SK-N-SH (cell line): ENCODE measurements around the gene SDF4. TPM values are rescaled to one million over a fixed set of nuclear protein-coding genes. Genes with fewer than 3 reads are reported as not detected.

Experiments used
- CTCF ChIA-PET: fragments of 300-600, 350-600 bp; formaldehyde crosslinking; extraction: SDS; loops from one replicate; lab custom pipeline; 2021; lab: Yijun Ruan, JAX
- POLR2A ChIA-PET: fragments of 350-600 bp; sonication (Branson Sonifier 250); formaldehyde crosslinking; extraction: SDS; loops from one replicate; lab custom pipeline; 2020; ENCODE audit warnings: antibody characterized with exemption, inconsistent platforms; lab: Yijun Ruan, JAX
- DNase-seq: peaks from one replicate; pipeline ENCODE4 v3.0.0; 2012
- H2AFZ ChIP-seq: fragments of 200-600 bp; sonication (generic); 2 replicates; pipeline ENCODE4 v1.8.1; 2016; ENCODE audit warnings: antibody characterized with exemption, mild to moderate bottlenecking, low read depth
- H3F3A ChIP-seq: fragments of 200-600 bp; sonication (generic); replicated peaks from 2 replicates; pipeline ENCODE3; 2016; ENCODE audit warnings: antibody characterized with exemption, mild to moderate bottlenecking; ENCODE audit not compliant: insufficient read depth
- H3K27ac ChIP-seq, 2 experiments: fragments of 200-500 bp in 1 of 2; fragments of 200-600 bp in 1 of 2; sonication (Bioruptor generic) in 1 of 2; sonication (generic), shearing (Covaris generic) in 1 of 2; 2 replicates each; pipeline versions ENCODE4 v1.5.1 to v1.6.1; 2014 to 2016; ENCODE audit warnings: low read depth in 2 of 2, inconsistent platforms in 1 of 2, low read length in 1 of 2, mild to moderate bottlenecking in 1 of 2, mixed read lengths in 1 of 2
- H3K27me3 ChIP-seq: fragments of 200-600 bp; sonication (generic), shearing (Covaris generic); 2 replicates; pipeline ENCODE4 v1.6.1; 2016; ENCODE audit warnings: mixed run types; ENCODE audit not compliant: insufficient read depth
- H3K36me3 ChIP-seq, 2 experiments: fragments of 200-500 bp in 1 of 2; fragments of 200-600 bp in 1 of 2; sonication (Bioruptor generic) in 1 of 2; sonication (generic) in 1 of 2; replicated peaks in 1 of 2; 2 replicates each; pipeline versions ENCODE3 to v1.5.1; 2014 to 2016; ENCODE audit warnings: low read length in 1 of 2, mild to moderate bottlenecking in 1 of 2; ENCODE audit not compliant: insufficient read depth in 2 of 2, control insufficient read depth in 1 of 2
- H3K4me1 ChIP-seq, 2 experiments: fragments of 200-500 bp in 1 of 2; fragments of 200-600 bp in 1 of 2; sonication (Bioruptor generic) in 1 of 2; sonication (generic), shearing (Covaris generic) in 1 of 2; 2 replicates each; pipeline versions ENCODE4 v1.5.1 to v1.6.1; 2014 to 2016; ENCODE audit warnings: low read depth in 1 of 2, low read length in 1 of 2, mixed run types in 1 of 2; ENCODE audit not compliant: insufficient read depth in 2 of 2, control insufficient read depth in 1 of 2
- H3K4me2 ChIP-seq: fragments of 200-600 bp; sonication (generic), shearing (Covaris generic); 2 replicates; pipeline ENCODE4 v1.6.1; 2017; ENCODE audit warnings: mixed run types
- H3K4me3 ChIP-seq, 2 experiments: fragments of 200-500 bp in 1 of 2; fragments of 200-600 bp in 1 of 2; sonication (Bioruptor generic) in 1 of 2; sonication (generic), shearing (Covaris generic) in 1 of 2; 2 replicates each; pipeline versions ENCODE4 v1.5.1 to v1.8.1; 2014 to 2016; ENCODE audit warnings: low read depth in 2 of 2, inconsistent platforms in 1 of 2, low read length in 1 of 2, mild to moderate bottlenecking in 1 of 2, mixed read lengths in 1 of 2, moderate library complexity in 1 of 2
- H3K79me2 ChIP-seq: fragments of 200-600 bp; sonication (generic); 2 replicates; pipeline ENCODE4 v1.8.1; 2017; ENCODE audit warnings: mild to moderate bottlenecking; ENCODE audit not compliant: insufficient read depth
- H3K9ac ChIP-seq: fragments of 200-600 bp; sonication (generic); 2 replicates; pipeline ENCODE4 v1.6.1; 2017; ENCODE audit warnings: mixed run types
- H3K9me2 ChIP-seq: fragments of 200-600 bp; sonication (generic); 2 replicates; pipeline ENCODE4 v1.6.1; 2017; ENCODE audit warnings: mixed run types
- H3K9me3 ChIP-seq: fragments of 200-600 bp; sonication (generic); 2 replicates; pipeline ENCODE4 v1.6.1; 2017; ENCODE audit warnings: mixed run types, mild to moderate bottlenecking, moderate library complexity
- H4K20me1 ChIP-seq: fragments of 200-600 bp; sonication (generic); 2 replicates; pipeline ENCODE4 v1.6.1; 2017; ENCODE audit warnings: mild to moderate bottlenecking, mixed run types; ENCODE audit not compliant: insufficient read depth
- CHD2 ChIP-seq: fragments of 150-350 bp; IDR thresholded peaks from 2 replicates; pipeline ENCODE4 v1.6.1; 2018; ENCODE audit warnings: low read length; ENCODE audit not compliant: partially characterized antibody
- EP300 ChIP-seq, 2 experiments: IDR thresholded peaks; 2 replicates each; pipeline versions ENCODE4 v1.4.0 to v1.6.1; 2012; ENCODE audit warnings: borderline replicate concordance in 1 of 2, low read depth in 1 of 2, low read length in 1 of 2
- EZH2phosphoT487 ChIP-seq: fragments of 200-600 bp; sonication (generic); IDR thresholded peaks from 2 replicates; pipeline ENCODE4 v1.6.1; 2017; ENCODE audit warnings: low read depth, mixed run types, mild to moderate bottlenecking, antibody characterized with exemption, moderate library complexity, borderline replicate concordance
- FOXJ3 ChIP-seq: sonication (generic); formaldehyde crosslinking; IDR thresholded peaks from 2 replicates; pipeline ENCODE4 v1.5.1; 2020; ENCODE audit warnings: mild to moderate bottlenecking, missing genetic modification reagents
- GABPA ChIP-seq: IDR thresholded peaks from 2 replicates; pipeline ENCODE4 v1.4.0; 2012; ENCODE audit warnings: low read depth, mild to moderate bottlenecking
- GATA2 ChIP-seq: sonication (generic); formaldehyde crosslinking; IDR thresholded peaks from 2 replicates; pipeline ENCODE4 v1.5.0; 2020; ENCODE audit warnings: mild to moderate bottlenecking, missing genetic modification reagents
- JUND ChIP-seq: IDR thresholded peaks from 2 replicates; pipeline ENCODE4 v1.4.0; 2012
- MEF2A ChIP-seq: IDR thresholded peaks from 2 replicates; pipeline ENCODE4 v1.4.0; 2012; ENCODE audit warnings: low read depth, borderline replicate concordance
- NRF1 ChIP-seq: IDR thresholded peaks from 2 replicates; pipeline ENCODE4 v1.6.1; 2012; ENCODE audit warnings: low read depth, mild to moderate bottlenecking, low read length
- POLR2AphosphoS5 ChIP-seq: IDR thresholded peaks from 2 replicates; pipeline ENCODE4 v1.6.1; 2012; ENCODE audit warnings: low read depth, low read length
- RAD21 ChIP-seq: IDR thresholded peaks from 2 replicates; pipeline ENCODE4 v1.6.1; 2012; ENCODE audit warnings: mild to moderate bottlenecking, low read length
- RCOR1 ChIP-seq: fragments of 150-350 bp; IDR thresholded peaks from 2 replicates; pipeline ENCODE4 v1.6.1; 2017; ENCODE audit warnings: antibody characterized with exemption, low read length
- TAF1 ChIP-seq: IDR thresholded peaks from 2 replicates; pipeline ENCODE4 v1.6.1; 2012; ENCODE audit warnings: low read depth, mild to moderate bottlenecking, low read length, moderate library complexity, borderline replicate concordance
- TCF12 ChIP-seq: IDR thresholded peaks from 2 replicates; pipeline ENCODE4 v1.4.0; 2012
- WGBS: methylation state at CpG from one replicate; pipeline ENCODE4 v1.1.6; 2017; ENCODE audit warnings: low lambda C conversion rate; 5-methylcytosine and 5-hydroxymethylcytosine counted together
- polyA plus RNA-seq, 3 experiments: library from polyadenylated mRNA; depleted of rRNA; stranded (reverse); fragments of >200 nt; gene quantifications; 2 replicates each; pipeline ENCODE4 v1.2.3, GENCODE V29; 2012
- TF ChIP-seq, protein P1 (sequence below): fragments of 200-600 bp; sonication (generic); IDR thresholded peaks from 2 replicates; pipeline ENCODE4 v1.6.1; 2017; ENCODE audit warnings: antibody characterized with exemption, mild to moderate bottlenecking, moderate library complexity
- TF ChIP-seq, protein P2 (sequence below): fragments of 150-350 bp; IDR thresholded peaks from 2 replicates; pipeline ENCODE4 v1.6.1; 2016; ENCODE audit warnings: mild to moderate bottlenecking, low read depth, low read length
- TF ChIP-seq, protein P3 (sequence below): IDR thresholded peaks from 2 replicates; pipeline ENCODE4; 2012
- TF ChIP-seq, protein P4 (sequence below): IDR thresholded peaks from 2 replicates; pipeline ENCODE4 v1.6.1; 2012; ENCODE audit warnings: mild to moderate bottlenecking, low read depth, low read length, moderate library complexity
- TF ChIP-seq, protein P5 (sequence below): IDR thresholded peaks from 2 replicates; pipeline ENCODE4 v1.4.0; 2012; ENCODE audit warnings: low read depth, borderline replicate concordance

Gene SDF4
- polyA plus RNA-seq, 1 of the 3 experiments (the other 2 are of a cell fraction): 265 TPM

DNA sequence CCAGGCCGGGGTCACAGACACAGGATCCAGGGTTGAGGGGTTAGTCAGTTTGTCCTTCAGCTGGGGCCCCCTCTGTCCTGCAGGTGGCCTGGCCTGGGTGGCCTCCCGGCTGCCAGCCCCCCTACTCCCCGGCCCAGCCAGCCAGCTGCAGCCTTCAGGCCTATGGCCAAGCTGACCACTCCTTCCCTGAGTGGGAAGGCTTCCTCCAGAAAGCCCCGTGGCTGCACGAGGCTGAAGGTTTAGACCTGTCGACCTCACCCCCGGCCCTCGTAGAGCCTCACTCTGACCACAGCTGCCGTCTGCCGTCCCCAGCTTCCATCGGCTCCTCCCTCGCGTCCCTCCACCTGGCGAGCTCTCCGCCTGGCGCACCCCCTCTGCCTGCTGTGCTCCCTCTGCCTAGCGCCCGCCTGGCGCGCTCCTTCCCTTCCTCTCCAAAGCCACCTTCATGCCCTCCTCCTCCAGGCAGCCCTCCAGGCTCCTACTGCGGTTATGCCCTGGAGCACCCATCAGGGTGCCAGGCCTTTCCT lies 48.5 kb downstream of the SDF4 start (continued):
- no peak for TF ChIP-seq CHD2
- TF ChIP-seq TCF12: no peak
- TF ChIP-seq, protein P1, sequence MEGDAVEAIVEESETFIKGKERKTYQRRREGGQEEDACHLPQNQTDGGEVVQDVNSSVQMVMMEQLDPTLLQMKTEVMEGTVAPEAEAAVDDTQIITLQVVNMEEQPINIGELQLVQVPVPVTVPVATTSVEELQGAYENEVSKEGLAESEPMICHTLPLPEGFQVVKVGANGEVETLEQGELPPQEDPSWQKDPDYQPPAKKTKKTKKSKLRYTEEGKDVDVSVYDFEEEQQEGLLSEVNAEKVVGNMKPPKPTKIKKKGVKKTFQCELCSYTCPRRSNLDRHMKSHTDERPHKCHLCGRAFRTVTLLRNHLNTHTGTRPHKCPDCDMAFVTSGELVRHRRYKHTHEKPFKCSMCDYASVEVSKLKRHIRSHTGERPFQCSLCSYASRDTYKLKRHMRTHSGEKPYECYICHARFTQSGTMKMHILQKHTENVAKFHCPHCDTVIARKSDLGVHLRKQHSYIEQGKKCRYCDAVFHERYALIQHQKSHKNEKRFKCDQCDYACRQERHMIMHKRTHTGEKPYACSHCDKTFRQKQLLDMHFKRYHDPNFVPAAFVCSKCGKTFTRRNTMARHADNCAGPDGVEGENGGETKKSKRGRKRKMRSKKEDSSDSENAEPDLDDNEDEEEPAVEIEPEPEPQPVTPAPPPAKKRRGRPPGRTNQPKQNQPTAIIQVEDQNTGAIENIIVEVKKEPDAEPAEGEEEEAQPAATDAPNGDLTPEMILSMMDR: no peak
- TF ChIP-seq EZH2phosphoT487: no peak
- no peak for TF ChIP-seq MEF2A
- TF ChIP-seq, protein P2, sequence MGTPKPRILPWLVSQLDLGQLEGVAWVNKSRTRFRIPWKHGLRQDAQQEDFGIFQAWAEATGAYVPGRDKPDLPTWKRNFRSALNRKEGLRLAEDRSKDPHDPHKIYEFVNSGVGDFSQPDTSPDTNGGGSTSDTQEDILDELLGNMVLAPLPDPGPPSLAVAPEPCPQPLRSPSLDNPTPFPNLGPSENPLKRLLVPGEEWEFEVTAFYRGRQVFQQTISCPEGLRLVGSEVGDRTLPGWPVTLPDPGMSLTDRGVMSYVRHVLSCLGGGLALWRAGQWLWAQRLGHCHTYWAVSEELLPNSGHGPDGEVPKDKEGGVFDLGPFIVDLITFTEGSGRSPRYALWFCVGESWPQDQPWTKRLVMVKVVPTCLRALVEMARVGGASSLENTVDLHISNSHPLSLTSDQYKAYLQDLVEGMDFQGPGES: no peak
- no peak for TF ChIP-seq EP300 (IDR thresholded peaks at IDR 0.05; ENCODE audit: borderline replicate concordance in 1 of 2, low read depth in 1 of 2, low read length in 1 of 2)
- TF ChIP-seq TAF1: no peak

DNA sequence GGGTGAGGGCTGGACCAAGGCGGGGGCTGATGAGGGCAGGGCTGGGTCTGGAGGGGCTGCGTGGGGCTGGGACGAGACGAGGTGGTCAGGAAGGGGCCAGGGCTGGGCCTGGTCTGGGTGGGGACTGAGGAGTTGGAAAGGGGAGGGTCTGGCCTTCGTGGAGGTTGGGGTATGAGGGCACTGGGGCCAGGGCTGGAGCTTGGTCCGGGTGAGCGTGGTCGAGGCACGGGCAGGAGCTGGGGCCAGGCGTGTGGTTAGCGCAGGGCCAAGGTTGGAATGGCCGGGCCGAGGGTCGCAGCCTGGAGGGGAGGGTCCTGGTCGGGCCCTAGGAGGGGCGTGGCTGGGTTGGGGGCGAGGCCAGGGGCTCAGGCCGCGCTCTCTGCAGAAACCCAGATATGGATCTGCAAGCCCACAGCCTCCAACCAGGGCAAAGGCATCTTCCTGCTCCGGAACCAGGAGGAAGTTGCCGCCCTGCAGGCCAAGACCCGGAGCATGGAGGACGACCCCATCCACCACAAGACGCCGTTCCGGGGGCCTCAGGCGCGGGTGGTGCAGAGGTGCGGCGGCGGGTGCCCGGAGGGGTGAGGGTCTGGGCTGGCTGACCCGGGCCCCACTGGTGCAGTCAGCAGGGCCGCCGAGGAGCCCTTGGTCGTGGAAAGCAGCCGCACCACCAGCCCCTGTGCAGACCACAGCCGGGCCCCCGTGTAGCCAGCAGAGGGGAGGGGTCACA lies 49.1 kb downstream of the SDF4 start:
- 78% methylated on average over 17 of the region's 39 CpGs for WGBS
- Histone ChIP-seq H3K9me3 (no peaks in the 10 kb centered on the region), H3K79me2 (no peaks in the 10 kb centered on the region), H2AFZ (no peak overlapping the region), H3K4me3 (no peak overlapping the region), H3K4me1 (no peaks in the 10 kb centered on the region), H3F3A (no peaks in the 10 kb centered on the region), H3K27ac (no peak overlapping the region), H3K9ac (no peak overlapping the region), H3K27me3 (no peaks in the 10 kb centered on the region), H3K9me2 (no peaks in the 10 kb centered on the region), H3K4me2 (no peak overlapping the region), H4K20me1 (no peaks in the 10 kb centered on the region), H3K36me3 (no peaks in the 10 kb centered on the region)
- peak; percentile 36 for DNase-seq
- ChIA-PET POLR2A (no interaction called here), CTCF (interaction anchor here (1.1 to 1.7 kb wide), 2 partner anchors 12 to 18 kb away, joined by 3 read pairs; no protein-coding TSS in a partner anchor)
- TF ChIP-seq GATA2 (CRISPR knock-in tag) (no peak), CHD2 (no peak), RAD21 (no peak), EP300 (IDR thresholded peaks at IDR 0.05; ENCODE audit: borderline replicate concordance in 1 of 2, low read depth in 1 of 2, low read length in 1 of 2) (no peak), JUND (no peak), TCF12 (no peak), FOXJ3 (CRISPR knock-in tag) (no peak), NRF1 (no peak), GABPA (no peak), RCOR1 (no peak), POLR2AphosphoS5 (no peak)
- TF ChIP-seq, protein P3, sequence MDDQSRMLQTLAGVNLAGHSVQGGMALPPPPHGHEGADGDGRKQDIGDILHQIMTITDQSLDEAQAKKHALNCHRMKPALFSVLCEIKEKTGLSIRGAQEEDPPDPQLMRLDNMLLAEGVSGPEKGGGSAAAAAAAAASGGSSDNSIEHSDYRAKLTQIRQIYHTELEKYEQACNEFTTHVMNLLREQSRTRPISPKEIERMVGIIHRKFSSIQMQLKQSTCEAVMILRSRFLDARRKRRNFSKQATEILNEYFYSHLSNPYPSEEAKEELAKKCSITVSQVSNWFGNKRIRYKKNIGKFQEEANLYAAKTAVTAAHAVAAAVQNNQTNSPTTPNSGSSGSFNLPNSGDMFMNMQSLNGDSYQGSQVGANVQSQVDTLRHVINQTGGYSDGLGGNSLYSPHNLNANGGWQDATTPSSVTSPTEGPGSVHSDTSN: no peak
- TF ChIP-seq, protein P4, sequence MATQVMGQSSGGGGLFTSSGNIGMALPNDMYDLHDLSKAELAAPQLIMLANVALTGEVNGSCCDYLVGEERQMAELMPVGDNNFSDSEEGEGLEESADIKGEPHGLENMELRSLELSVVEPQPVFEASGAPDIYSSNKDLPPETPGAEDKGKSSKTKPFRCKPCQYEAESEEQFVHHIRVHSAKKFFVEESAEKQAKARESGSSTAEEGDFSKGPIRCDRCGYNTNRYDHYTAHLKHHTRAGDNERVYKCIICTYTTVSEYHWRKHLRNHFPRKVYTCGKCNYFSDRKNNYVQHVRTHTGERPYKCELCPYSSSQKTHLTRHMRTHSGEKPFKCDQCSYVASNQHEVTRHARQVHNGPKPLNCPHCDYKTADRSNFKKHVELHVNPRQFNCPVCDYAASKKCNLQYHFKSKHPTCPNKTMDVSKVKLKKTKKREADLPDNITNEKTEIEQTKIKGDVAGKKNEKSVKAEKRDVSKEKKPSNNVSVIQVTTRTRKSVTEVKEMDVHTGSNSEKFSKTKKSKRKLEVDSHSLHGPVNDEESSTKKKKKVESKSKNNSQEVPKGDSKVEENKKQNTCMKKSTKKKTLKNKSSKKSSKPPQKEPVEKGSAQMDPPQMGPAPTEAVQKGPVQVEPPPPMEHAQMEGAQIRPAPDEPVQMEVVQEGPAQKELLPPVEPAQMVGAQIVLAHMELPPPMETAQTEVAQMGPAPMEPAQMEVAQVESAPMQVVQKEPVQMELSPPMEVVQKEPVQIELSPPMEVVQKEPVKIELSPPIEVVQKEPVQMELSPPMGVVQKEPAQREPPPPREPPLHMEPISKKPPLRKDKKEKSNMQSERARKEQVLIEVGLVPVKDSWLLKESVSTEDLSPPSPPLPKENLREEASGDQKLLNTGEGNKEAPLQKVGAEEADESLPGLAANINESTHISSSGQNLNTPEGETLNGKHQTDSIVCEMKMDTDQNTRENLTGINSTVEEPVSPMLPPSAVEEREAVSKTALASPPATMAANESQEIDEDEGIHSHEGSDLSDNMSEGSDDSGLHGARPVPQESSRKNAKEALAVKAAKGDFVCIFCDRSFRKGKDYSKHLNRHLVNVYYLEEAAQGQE: no peak
- TF ChIP-seq, protein P5, sequence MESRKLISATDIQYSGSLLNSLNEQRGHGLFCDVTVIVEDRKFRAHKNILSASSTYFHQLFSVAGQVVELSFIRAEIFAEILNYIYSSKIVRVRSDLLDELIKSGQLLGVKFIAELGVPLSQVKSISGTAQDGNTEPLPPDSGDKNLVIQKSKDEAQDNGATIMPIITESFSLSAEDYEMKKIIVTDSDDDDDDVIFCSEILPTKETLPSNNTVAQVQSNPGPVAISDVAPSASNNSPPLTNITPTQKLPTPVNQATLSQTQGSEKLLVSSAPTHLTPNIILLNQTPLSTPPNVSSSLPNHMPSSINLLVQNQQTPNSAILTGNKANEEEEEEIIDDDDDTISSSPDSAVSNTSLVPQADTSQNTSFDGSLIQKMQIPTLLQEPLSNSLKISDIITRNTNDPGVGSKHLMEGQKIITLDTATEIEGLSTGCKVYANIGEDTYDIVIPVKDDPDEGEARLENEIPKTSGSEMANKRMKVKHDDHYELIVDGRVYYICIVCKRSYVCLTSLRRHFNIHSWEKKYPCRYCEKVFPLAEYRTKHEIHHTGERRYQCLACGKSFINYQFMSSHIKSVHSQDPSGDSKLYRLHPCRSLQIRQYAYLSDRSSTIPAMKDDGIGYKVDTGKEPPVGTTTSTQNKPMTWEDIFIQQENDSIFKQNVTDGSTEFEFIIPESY: no peak
